ENCODE results near the gene TBCB. TPM values are rescaled to one million over a fixed set of nuclear protein-coding genes. Genes with fewer than 3 reads are reported as not detected.

Gene TBCB
- 95.0 and 105 TPM in 2 replicates for total RNA-seq

DNA sequence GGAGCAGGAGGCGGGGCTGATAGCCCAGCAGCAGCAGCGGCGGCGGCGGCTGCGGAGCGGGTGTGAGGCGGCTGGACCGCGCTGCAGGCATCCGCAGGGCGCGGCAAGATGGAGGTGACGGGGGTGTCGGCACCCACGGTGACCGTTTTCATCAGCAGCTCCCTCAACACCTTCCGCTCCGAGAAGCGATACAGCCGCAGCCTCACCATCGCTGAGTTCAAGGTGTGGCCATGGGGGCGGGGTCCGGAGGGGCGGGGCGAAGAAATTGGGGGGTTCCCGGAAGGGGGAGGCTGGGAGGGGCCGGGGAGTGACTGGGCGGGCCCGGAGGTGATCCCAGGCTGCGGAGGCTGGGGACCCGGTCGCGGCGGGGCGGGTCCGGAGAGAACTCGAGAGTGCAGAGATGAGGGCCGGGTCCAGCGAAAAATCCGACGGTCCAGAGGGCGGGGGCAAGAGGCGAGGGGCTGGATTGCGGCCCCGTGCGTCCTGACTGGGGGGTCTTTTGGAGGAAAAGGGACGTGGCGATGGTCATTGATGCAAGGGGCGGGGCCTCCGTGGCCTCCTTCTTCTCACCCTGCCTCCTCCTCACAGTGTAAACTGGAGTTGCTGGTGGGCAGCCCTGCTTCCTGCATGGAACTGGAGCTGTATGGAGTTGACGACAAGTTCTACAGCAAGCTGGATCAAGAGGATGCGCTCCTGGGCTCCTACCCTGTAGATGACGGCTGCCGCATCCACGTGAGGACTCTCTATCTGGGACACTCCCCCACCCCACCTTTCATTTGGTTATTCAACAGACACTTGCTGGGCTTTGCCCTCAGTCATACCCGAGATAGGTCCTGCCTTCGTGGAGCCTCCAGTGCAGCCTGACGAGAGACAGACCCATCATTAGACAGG lies at the start of gene TBCB:
TBCB (plus strand) TSS at position 16 of the 891 bp plus-strand sequence; CDS start at position 109, 93 bp downstream.

GRCh38 chr19:36110487-36111199 lies 4.6 kb upstream of the TBCB start, which contains the start of gene OVOL3:
OVOL3 (plus strand) TSS chr19:36111143; CDS start chr19:36111203, 60 bp downstream.

DNA sequence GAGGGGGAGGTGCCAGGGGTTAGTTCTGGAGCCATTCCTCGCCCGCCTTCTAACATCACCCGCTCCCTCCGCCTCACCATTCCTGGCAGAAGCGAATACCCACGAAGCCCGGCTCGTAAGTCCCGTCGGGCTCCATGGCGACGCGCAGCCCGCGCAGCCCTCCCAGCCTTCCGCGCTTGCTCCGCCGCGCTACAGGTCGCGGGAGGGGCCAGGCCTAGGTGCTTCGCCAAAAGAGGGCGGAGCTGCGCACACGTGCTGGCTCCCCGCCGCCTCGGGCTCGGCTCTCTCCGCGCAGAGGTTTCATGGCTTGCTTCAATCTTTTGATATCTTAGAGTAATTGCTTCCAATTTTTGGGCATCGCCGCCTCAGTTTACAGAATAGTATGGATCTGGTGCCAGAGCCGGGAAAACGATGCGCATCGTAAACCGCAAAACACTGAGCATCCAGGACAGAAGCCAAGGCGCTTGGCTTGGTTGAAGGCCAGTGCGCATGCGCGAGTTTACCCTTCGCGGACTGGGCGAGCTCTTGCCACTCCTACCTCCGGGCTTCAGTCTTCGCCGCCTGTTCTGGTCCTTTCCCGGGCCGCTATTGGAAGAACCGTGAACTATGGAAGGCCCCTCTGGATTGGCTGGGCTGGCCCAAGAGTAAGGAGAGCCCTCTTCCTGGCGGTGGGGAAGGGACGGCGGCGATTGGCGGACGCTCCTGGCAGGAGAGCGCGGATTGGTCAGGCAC lies 381 bp upstream of the TBCB start, which contains the start of gene POLR2I:
POLR2I (minus strand) TSS at position 155 of the 732 bp plus-strand sequence; CDS start at position 136, 19 bp downstream.

DNA sequence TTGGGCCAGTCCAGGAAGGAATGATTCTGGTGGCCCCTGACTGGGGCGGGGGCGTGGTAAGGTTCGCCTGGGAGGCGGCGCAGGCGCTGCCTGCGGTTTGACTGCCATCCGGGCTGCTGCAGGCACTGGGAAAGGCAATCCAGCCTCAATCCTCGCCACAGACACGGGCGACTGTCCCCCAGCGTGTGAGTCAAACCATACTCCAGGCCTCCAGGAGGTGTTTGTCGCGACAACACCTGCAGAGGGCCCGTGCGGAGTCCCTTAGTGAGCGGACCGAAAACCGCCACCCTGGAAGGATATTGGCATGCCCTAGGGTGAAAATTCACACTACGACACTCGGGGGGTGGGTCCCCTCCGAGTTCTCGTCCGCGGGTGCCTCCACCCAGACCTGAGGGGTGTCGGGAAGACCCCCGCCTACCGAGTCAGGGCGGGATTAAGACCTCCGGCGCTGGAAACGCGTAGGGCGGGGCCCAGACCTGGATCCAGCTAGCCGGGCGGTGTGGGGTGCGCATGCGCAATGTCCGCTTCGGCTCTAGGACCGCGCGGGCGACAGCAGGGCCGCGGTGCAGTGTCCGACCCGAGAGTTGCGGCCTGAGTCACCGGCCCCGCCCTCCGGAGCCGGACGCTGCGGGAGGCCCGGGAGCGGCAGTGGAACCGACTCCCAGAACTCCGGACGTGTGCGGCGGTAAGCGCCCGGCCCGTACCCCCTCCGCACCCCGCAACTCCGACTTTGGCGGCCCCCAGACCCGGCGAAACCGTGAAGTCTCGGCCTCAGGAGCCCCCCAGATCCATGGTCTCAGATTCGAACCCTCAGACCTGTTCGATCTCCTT lies 24.4 kb downstream of the TBCB start, which contains the start of gene CAPNS1:
CAPNS1 (plus strand) TSS at position 594 of the 831 bp plus-strand sequence. CDS start 946 bp downstream, outside the sequence.

GRCh38 chr19:36152352-36153091 lies 37.3 kb downstream of the TBCB start, which contains the start of gene COX7A1:
COX7A1 (minus strand) TSS chr19:36152447; CDS start chr19:36152407, 40 bp downstream.

Other genes with a start within 250 kb of the TBCB start
- gene APLP1, start 246.9 kb upstream of the TBCB start, total RNA-seq = 4.1 and 6.5 TPM in 2 replicates
- 6.3 TPM in 2 replicates for gene NFKBID, start 214.9 kb upstream of the TBCB start, total RNA-seq
- 0.91 and 1.4 TPM in 2 replicates for gene HCST, start 212.9 kb upstream of the TBCB start, total RNA-seq
- not detected in 2 replicates for gene TYROBP, start 207.2 kb upstream of the TBCB start, total RNA-seq
- gene LRFN3, start 179.1 kb upstream of the TBCB start, total RNA-seq = 3.2 and 5.9 TPM in 2 replicates
- gene SDHAF1, start 120.3 kb upstream of the TBCB start, total RNA-seq = 16.9 and 17.0 TPM in 2 replicates
- gene SYNE4, start 106.7 kb upstream of the TBCB start, total RNA-seq = 0.13 TPM in 1 of 2 replicates, not detected in the other
- gene ALKBH6, start 101.3 kb upstream of the TBCB start, total RNA-seq = 10.8 and 11.4 TPM in 2 replicates
- gene CLIP3, start 82.6 kb upstream of the TBCB start, total RNA-seq = 8.2 and 11.5 TPM in 2 replicates
- gene THAP8, start 61.2 kb upstream of the TBCB start, total RNA-seq = 4.0 and 4.6 TPM in 2 replicates
- gene WDR62, start 60.6 kb upstream of the TBCB start, total RNA-seq = 3.5 and 5.0 TPM in 2 replicates
- gene OVOL3, start 4.3 kb upstream of the TBCB start, total RNA-seq = not detected in 2 replicates
- 14.8 and 24.6 TPM in 2 replicates for gene POLR2I, start 593 bp upstream of the TBCB start, total RNA-seq
- gene CAPNS1, start 24.6 kb downstream of the TBCB start, total RNA-seq = 293 and 453 TPM in 2 replicates
- gene COX7A1, start 37.0 kb downstream of the TBCB start, total RNA-seq = 13.7 and 21.0 TPM in 2 replicates
- 7.1 and 7.4 TPM in 2 replicates for gene ZNF565, start 99.2 kb downstream of the TBCB start, total RNA-seq
- 71.6 and 109 TPM in 2 replicates for gene ZNF146, start 99.6 kb downstream of the TBCB start, total RNA-seq

All from articular chondrocyte of knee joint (primary cell).